Naive B cell (primary cell): ENCODE data around the gene CPLX3. TPM values are rescaled to one million over a fixed set of nuclear protein-coding genes. Genes with fewer than 3 reads are reported as not detected.

Source experiments
- ATAC-seq, 2 donors: fragments of 150-1000 bp; cut with Tn5 transposase; 2 replicates each; pipeline ENCODE4 v1.10.0; 2021; ENCODE audit warnings: low read depth in 2 of 2, mild to moderate bottlenecking in 2 of 2, moderate library complexity in 2 of 2
- DNase-seq: peaks from one replicate; pipeline ENCODE4 v3.0.0; 2022
- H3K27ac Mint-ChIP-seq, 6 donors: one replicate each; pipeline ENCODE4 v1.8.0; 2020 to 2022; ENCODE audit warnings: mild to moderate bottlenecking in 6 of 6, mixed read lengths in 6 of 6, moderate library complexity in 5 of 6, inconsistent platforms in 2 of 6
- H3K27me3 Mint-ChIP-seq, 3 donors: one replicate each; pipeline ENCODE4 v1.8.0; 2021 to 2022; ENCODE audit warnings: mixed read lengths in 3 of 3, mild to moderate bottlenecking in 1 of 3
- H3K36me3 Mint-ChIP-seq, 2 donors: one replicate each; pipeline ENCODE4 v1.8.0; 2020 to 2022; ENCODE audit warnings: mixed read lengths in 2 of 2, inconsistent platforms in 1 of 2, mild to moderate bottlenecking in 1 of 2
- H3K4me1 Mint-ChIP-seq, 3 donors: one replicate each; pipeline ENCODE4 v1.8.0; 2020 to 2022; ENCODE audit warnings: mixed read lengths in 3 of 3, inconsistent platforms in 1 of 3, mild to moderate bottlenecking in 1 of 3, moderate library complexity in 1 of 3
- H3K4me3 Mint-ChIP-seq, 8 donors: one replicate each; pipeline ENCODE4 v1.8.0; 2020 to 2022; ENCODE audit warnings: mild to moderate bottlenecking in 8 of 8, mixed read lengths in 8 of 8, moderate library complexity in 8 of 8, inconsistent platforms in 2 of 8
- H3K9me3 Mint-ChIP-seq, 7 donors: one replicate each; pipeline ENCODE4 v1.8.0; 2020 to 2022; ENCODE audit warnings: mixed read lengths in 7 of 7, mild to moderate bottlenecking in 5 of 7, inconsistent platforms in 2 of 7, moderate library complexity in 1 of 7
- polyA plus RNA-seq, 6 donors: library from polyadenylated mRNA; unstranded; fragments of 300-500 nt; fragmentation: Illumina TruSeq; gene quantifications; one replicate each; pipeline ENCODE4 v1.2.3, GENCODE V29; 2021; ENCODE audit warnings: low read depth in 6 of 6

Gene CPLX3
- polyA plus RNA-seq, 6 donors from 2014 or later = not detected

DNA sequence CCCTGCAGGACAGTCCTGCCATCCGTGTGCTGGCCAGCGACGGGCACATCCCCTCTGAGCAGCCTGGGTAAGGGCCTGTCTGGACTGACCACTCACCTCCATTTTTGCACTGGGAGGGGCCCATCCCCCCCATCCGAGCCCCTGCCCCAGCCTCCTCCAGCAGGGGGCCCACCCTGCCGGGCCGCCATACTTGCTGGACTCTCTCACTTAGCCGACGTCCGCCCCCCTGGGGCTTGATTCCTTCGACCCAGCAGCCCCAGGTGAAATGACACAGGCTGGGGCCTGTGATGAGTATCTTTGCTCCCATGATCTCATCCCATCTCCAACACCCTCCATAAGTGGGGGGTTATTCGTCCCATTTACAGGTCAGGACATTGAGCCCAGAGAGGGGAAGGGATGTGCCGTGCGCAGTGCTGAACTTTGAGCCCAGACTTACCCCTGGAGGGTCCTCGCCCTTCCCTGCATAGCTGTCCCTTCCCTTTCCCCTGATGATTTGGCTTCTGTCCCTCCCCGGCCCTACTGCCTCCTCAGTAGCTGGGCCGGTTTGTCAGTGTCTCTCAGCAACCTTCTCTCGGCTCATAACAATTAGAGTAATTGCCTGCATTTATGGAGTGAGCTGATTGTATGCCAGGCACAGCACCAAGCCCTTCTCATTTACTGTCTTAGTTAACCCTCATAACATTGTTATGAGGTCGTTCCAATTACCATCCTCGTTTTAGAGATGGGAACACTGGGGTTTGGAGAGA, 9.6 kb upstream of the CPLX3 start:
- ATAC-seq = no peak
- Mint-ChIP-seq H3K27me3 (peaks cover 0 to 23% (median 4%) of the 10 kb centered on the region in 3 donors), H3K9me3 (no peaks in the 10 kb centered on the region), H3K27ac (peak overlapping the region in 2 of 6 donors; percentile 19 to 52), H3K4me3 (peak overlapping the region in 1 of 8 donors; percentile 61), H3K36me3 (no peaks in the 10 kb centered on the region), H3K4me1 (peaks cover 37 to 46% (median 44%) of the 10 kb centered on the region in 3 donors)
- DNase-seq = no peak

DNA sequence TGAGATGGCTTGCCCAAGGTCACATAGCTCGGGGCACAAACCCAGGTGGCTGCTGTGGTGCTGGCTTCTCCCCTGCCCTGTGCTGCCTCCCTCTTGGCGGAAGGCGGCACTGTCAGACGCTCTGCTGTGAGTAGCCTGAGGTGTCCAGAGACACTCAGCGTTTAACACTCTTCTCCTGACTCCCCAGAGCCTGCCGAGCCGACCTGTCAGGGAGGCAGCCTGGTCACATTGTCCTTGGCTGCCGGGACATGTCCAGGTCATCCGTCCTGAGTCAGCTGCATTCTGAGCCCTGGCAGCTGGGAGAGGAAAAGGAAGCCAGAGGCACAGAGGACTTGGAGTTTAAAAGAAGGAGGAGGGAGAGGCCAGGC, 9.1 kb upstream of the CPLX3 start:
- ATAC-seq (no peak), DNase-seq (no peak)
- Mint-ChIP-seq H3K4me1 (peaks cover 40 to 51% (median 49%) of the 10 kb centered on the region in 3 donors), H3K36me3 (no peaks in the 10 kb centered on the region), H3K27ac (no peak overlapping the region), H3K4me3 (no peak overlapping the region), H3K27me3 (peaks cover 0 to 23% (median 4%) of the 10 kb centered on the region in 3 donors), H3K9me3 (no peaks in the 10 kb centered on the region)

GRCh38 chr15:74820056-74820455, 6.4 kb upstream of the CPLX3 start:
- no peaks in the 10 kb centered on the region for H3K36me3 Mint-ChIP-seq
- ATAC-seq (no peak), DNase-seq (no peak)
- peak overlapping the region in 3 of 8 donors; percentile 22 to 65 (median 56) for H3K4me3 Mint-ChIP-seq
- peaks cover 39 to 51% (median 50%) of the 10 kb centered on the region in 3 donors for H3K4me1 Mint-ChIP-seq
- H3K27ac Mint-ChIP-seq = peak overlapping the region in 1 of 6 donors; percentile 39
- H3K27me3 Mint-ChIP-seq = peaks cover 9 to 38% (median 20%) of the 10 kb centered on the region in 3 donors
- H3K9me3 Mint-ChIP-seq = no peaks in the 10 kb centered on the region

DNA sequence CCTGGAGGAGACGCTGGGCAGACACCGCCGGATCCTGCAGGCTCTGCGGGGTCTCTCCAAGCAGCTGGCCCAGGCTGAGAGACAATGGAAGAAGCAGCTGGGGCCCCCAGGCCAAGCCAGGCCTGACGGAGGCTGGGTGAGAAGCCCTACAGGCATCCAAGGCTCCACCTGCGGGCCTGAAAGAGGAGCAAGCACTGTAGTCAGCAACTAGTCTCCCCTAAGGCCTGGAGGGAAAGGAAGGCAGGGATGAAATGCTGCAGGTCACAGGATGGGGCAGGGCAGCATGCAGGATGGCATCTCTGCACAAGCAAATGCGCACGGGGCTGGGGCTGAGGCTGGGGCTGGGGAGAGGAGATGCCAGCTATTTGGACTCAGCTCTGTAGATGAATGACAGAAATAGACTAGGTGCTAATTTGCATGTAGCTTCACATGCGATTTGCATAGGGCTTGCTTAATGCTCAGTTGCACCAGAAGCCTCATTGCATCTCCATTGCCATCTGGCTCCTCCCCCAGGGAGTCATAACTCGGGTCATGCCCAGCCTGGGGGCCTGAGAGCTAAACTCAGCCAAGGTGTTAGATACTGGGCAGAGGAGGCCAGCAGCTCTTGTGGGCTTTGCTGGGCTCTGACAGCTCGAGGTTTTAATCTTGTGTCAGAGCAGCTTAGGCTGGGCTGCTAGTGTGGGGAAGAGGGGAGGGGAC, 5.2 kb upstream of the CPLX3 start:
- Mint-ChIP-seq H3K9me3 (no peaks in the 10 kb centered on the region), H3K27me3 (peaks cover 12 to 44% (median 29%) of the 10 kb centered on the region in 3 donors), H3K4me1 (peaks cover 37 to 51% (median 50%) of the 10 kb centered on the region in 3 donors), H3K27ac (peak overlapping the region in 3 of 6 donors; percentile 60 to 83 (median 65)), H3K36me3 (no peaks in the 10 kb centered on the region), H3K4me3 (peak overlapping the region in 7 of 8 donors; percentile 65 to 86 (median 81))
- DNase-seq = peak; percentile 55
- peak; percentile 96 for ATAC-seq

GRCh38 chr15:74821790-74822158, 4.7 kb upstream of the CPLX3 start:
- H3K4me1 Mint-ChIP-seq = peaks cover 37 to 55% (median 50%) of the 10 kb centered on the region in 3 donors
- peaks cover 15 to 48% (median 35%) of the 10 kb centered on the region in 3 donors for H3K27me3 Mint-ChIP-seq
- DNase-seq = no peak
- H3K27ac Mint-ChIP-seq = peak overlapping the region in 1 of 6 donors; percentile 15
- H3K4me3 Mint-ChIP-seq = peak overlapping the region in 4 of 8 donors; percentile 65 to 86 (median 76)
- H3K36me3 Mint-ChIP-seq = no peaks in the 10 kb centered on the region
- no peaks in the 10 kb centered on the region for H3K9me3 Mint-ChIP-seq
- no peak for ATAC-seq

DNA sequence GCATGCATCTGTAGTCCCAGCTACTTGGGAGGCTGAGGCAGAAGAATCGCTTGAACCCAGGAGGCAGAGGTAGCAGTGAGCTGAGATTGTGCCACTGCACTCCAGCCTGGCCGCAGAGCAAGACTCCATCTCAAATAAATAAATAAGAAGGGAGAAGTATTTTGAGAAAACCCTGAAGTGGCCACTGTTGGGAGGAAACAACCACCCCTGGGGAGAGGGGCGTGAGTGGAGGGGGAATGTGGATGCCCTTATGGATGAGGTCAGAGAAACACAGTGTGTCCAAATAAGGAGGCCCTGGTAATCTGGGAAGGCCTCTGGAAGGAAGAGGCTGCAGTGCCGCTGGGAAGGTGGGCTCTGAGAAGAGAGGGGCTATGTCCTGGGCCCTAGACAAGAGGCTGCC, 4.2 kb upstream of the CPLX3 start:
- Mint-ChIP-seq H3K4me1 (peaks cover 37 to 55% (median 47%) of the 10 kb centered on the region in 3 donors), H3K36me3 (no peaks in the 10 kb centered on the region), H3K4me3 (peak overlapping the region in 2 of 8 donors; percentile 15 to 29), H3K27me3 (peaks cover 15 to 48% (median 39%) of the 10 kb centered on the region in 3 donors), H3K9me3 (no peaks in the 10 kb centered on the region), H3K27ac (no peak overlapping the region)
- DNase-seq (no peak), ATAC-seq (no peak)

- DNase-seq = no peak
- H3K9me3 Mint-ChIP-seq = no peaks in the 10 kb centered on the region
- ATAC-seq = no peak
Measured at GRCh38 chr15:74823324-74823723, 3.1 kb upstream of the CPLX3 start.

DNA sequence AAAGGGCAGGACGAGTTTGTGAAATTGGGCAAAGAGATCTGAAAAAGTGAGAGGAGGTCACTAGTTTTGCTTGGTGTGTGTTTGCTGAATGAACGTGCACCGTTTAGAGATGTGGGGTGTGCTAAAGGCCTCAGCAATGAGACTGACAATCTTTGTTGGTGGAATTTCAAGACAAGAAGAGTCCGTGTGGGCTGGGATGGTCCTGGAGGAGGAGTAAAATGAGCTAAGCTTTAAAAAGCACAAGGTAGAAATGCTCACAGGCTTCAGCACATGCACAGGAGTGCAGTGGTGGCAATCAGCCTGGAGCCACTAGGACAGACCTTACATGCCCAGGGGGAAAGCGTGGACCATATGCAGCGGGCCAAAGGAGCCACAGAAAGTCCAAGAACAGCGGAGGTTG, 1.5 kb upstream of the CPLX3 start:
- H3K4me1 Mint-ChIP-seq = peaks cover 27 to 38% (median 32%) of the 10 kb centered on the region in 3 donors
- no peak overlapping the region for H3K4me3 Mint-ChIP-seq
- H3K27ac Mint-ChIP-seq = no peak overlapping the region
- ATAC-seq (no peak), DNase-seq (no peak)
- no peaks in the 10 kb centered on the region for H3K36me3 Mint-ChIP-seq
- H3K9me3 Mint-ChIP-seq = no peaks in the 10 kb centered on the region
- H3K27me3 Mint-ChIP-seq = peaks cover 26 to 59% (median 52%) of the 10 kb centered on the region in 3 donors

More at GRCh38 chr15:74823324-74823723, 3.1 kb upstream of the CPLX3 start:
- H3K27me3 Mint-ChIP-seq = peaks cover 19 to 50% (median 49%) of the 10 kb centered on the region in 3 donors
- H3K27ac Mint-ChIP-seq = no peak overlapping the region
- H3K4me1 Mint-ChIP-seq = peaks cover 37 to 51% (median 44%) of the 10 kb centered on the region in 3 donors
- H3K4me3 Mint-ChIP-seq = no peak overlapping the region
- H3K36me3 Mint-ChIP-seq = no peaks in the 10 kb centered on the region

GRCh38 chr15:74825866-74826265, 561 bp upstream of the CPLX3 start:
- H3K27me3 Mint-ChIP-seq = peaks cover 26 to 67% (median 61%) of the 10 kb centered on the region in 3 donors
- peaks cover 18 to 29% (median 23%) of the 10 kb centered on the region in 3 donors for H3K4me1 Mint-ChIP-seq
- no peak overlapping the region for H3K27ac Mint-ChIP-seq
- peak overlapping the region in 1 of 8 donors; percentile 53 for H3K4me3 Mint-ChIP-seq
- ATAC-seq = no peak
- H3K9me3 Mint-ChIP-seq = no peaks in the 10 kb centered on the region
- no peak for DNase-seq
- no peaks in the 10 kb centered on the region for H3K36me3 Mint-ChIP-seq

GRCh38 chr15:74826921-74827320, 494 bp downstream of the CPLX3 start:
- H3K4me3 Mint-ChIP-seq = peak overlapping the region in 1 of 8 donors; percentile 57
- no peak for DNase-seq

GRCh38 chr15:74827614-74828013, 1.2 kb downstream of the CPLX3 start:
- H3K9me3 Mint-ChIP-seq = no peaks in the 10 kb centered on the region
- no peak overlapping the region for H3K4me3 Mint-ChIP-seq
- DNase-seq (no peak), ATAC-seq (no peak)
- peaks cover 22 to 67% (median 64%) of the 10 kb centered on the region in 3 donors for H3K27me3 Mint-ChIP-seq
- H3K4me1 Mint-ChIP-seq = peaks cover under 1 to 14% (median 11%) of the 10 kb centered on the region in 3 donors
- H3K36me3 Mint-ChIP-seq = no peaks in the 10 kb centered on the region
- peak overlapping the region in 1 of 6 donors; percentile 15 for H3K27ac Mint-ChIP-seq

More at GRCh38 chr15:74826921-74827320, 494 bp downstream of the CPLX3 start:
- Mint-ChIP-seq H3K9me3 (no peaks in the 10 kb centered on the region), H3K27ac (no peak overlapping the region), H3K36me3 (no peaks in the 10 kb centered on the region), H3K27me3 (peaks cover 22 to 67% (median 64%) of the 10 kb centered on the region in 3 donors), H3K4me1 (peaks cover 8 to 19% (median 14%) of the 10 kb centered on the region in 3 donors)
- no peak for ATAC-seq

- H3K9me3 Mint-ChIP-seq = no peaks in the 10 kb centered on the region
- no peaks in the 10 kb centered on the region for H3K36me3 Mint-ChIP-seq
- H3K4me1 Mint-ChIP-seq = peaks cover 0 to 20% (median 15%) of the 10 kb centered on the region in 3 donors
- no peak for ATAC-seq
- H3K27me3 Mint-ChIP-seq = peaks cover 22 to 61% (median 59%) of the 10 kb centered on the region in 3 donors
- no peak overlapping the region for H3K4me3 Mint-ChIP-seq
- no peak for DNase-seq
- H3K27ac Mint-ChIP-seq = no peak overlapping the region
Measured at GRCh38 chr15:74828835-74829234, 2.4 kb downstream of the CPLX3 start.

DNA sequence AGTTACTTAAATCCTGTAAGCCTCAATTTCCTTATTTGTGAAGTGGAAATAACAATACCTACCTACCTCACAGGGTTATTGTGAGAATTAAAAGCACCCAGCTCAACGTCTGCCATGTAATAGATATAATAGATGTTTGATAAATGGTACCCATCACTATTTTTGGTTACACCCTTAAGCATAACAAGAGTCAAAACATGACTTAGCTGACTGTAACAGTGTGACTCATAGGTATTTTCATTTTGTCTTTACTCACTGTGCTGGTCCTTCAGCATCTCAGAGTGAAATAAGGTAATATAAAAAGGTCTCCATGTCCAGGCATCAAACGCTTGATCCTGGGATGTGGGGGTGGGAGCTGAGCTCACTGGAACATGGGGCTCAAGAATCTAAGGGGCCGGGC, 3.1 kb downstream of the CPLX3 start:
- peaks cover 0 to 21% (median 15%) of the 10 kb centered on the region in 3 donors for H3K4me1 Mint-ChIP-seq
- no peaks in the 10 kb centered on the region for H3K9me3 Mint-ChIP-seq
- H3K36me3 Mint-ChIP-seq = no peaks in the 10 kb centered on the region
- ATAC-seq = no peak
- H3K4me3 Mint-ChIP-seq = no peak overlapping the region
- no peak overlapping the region for H3K27ac Mint-ChIP-seq
- DNase-seq = no peak
- peaks cover 22 to 55% (median 53%) of the 10 kb centered on the region in 3 donors for H3K27me3 Mint-ChIP-seq
